GM18867 (cell line): Measurements from ENCODE around the gene HOXD11.
A peak's percentile ranks its signal among the peaks of the same experiment; 100 is the strongest.

Experiments used
- ATAC-seq: cut with Tn5 transposase; IDR thresholded peaks from one replicate; pipeline ENCODE4 v1.9.1; 2021; ENCODE audit warnings: mild to moderate bottlenecking, moderate library complexity; ENCODE audit not compliant: unreplicated experiment

HOXD11 gene

GRCh38 chr2:176106581-176107539, at the start of gene HOXD11:
Gene HOXD11, plus strand, starts transcription at chr2:176107280. Its CDS starts 76 bp downstream, at chr2:176107356.
- ATAC-seq, result no peak

- peak; percentile 53 for ATAC-seq
These were observed 43.1 kb upstream of the HOXD11 start for GRCh38 chr2:176063958-176064357.

GRCh38 chr2:176066645-176067588, 40.2 kb upstream of the HOXD11 start:
- no peak for ATAC-seq

- no peak for ATAC-seq
These were observed 39.3 kb upstream of the HOXD11 start for GRCh38 chr2:176067589-176068418.

GRCh38 chr2:176068419-176068832, 38.7 kb upstream of the HOXD11 start:
- ATAC-seq, result no peak

- ATAC-seq, result no peak
These were observed 35.5 kb upstream of the HOXD11 start for GRCh38 chr2:176071330-176072291.

- ATAC-seq, result no peak
These were observed 34.8 kb upstream of the HOXD11 start for GRCh38 chr2:176072292-176072669.

- no peak for ATAC-seq
These were observed 33.9 kb upstream of the HOXD11 start for GRCh38 chr2:176072951-176073904.

- ATAC-seq, result no peak
These were observed 32.1 kb upstream of the HOXD11 start for GRCh38 chr2:176074919-176075425.

GRCh38 chr2:176075481-176075880, 31.6 kb upstream of the HOXD11 start:
- no peak for ATAC-seq

GRCh38 chr2:176076063-176076462, 31.0 kb upstream of the HOXD11 start:
- no peak for ATAC-seq

GRCh38 chr2:176076796-176077195, 30.3 kb upstream of the HOXD11 start:
- ATAC-seq, result no peak

- ATAC-seq, result no peak
These were observed 28.4 kb upstream of the HOXD11 start for GRCh38 chr2:176078541-176079284.

GRCh38 chr2:176079285-176079830, 27.7 kb upstream of the HOXD11 start:
- ATAC-seq, result no peak

- no peak for ATAC-seq
These were observed 27.1 kb upstream of the HOXD11 start for GRCh38 chr2:176079831-176080539.
